HG02852 (cell line): ENCODE measurements around the gene FNDC3A.
"Not testable (repeated sequence)": the region's sequence is repeated elsewhere in the genome, so short reads cannot be mapped to it uniquely, and the experiment has no call there.

Experiments
- ATAC-seq: cut with Tn5 transposase; IDR thresholded peaks from one replicate; pipeline ENCODE4 v1.9.1; 2021; ENCODE audit warnings: mild to moderate bottlenecking, moderate library complexity; ENCODE audit not compliant: unreplicated experiment

Gene FNDC3A

GRCh38 chr13:48976576-48977285 lies 1.0 kb downstream of the FNDC3A start:
- peak; percentile 18 for ATAC-seq

GRCh38 chr13:48977286-48977625 lies 1.5 kb downstream of the FNDC3A start:
- no peak for ATAC-seq

- no peak for ATAC-seq
Observed at GRCh38 chr13:48977973-48978372, 2.3 kb downstream of the FNDC3A start.

DNA sequence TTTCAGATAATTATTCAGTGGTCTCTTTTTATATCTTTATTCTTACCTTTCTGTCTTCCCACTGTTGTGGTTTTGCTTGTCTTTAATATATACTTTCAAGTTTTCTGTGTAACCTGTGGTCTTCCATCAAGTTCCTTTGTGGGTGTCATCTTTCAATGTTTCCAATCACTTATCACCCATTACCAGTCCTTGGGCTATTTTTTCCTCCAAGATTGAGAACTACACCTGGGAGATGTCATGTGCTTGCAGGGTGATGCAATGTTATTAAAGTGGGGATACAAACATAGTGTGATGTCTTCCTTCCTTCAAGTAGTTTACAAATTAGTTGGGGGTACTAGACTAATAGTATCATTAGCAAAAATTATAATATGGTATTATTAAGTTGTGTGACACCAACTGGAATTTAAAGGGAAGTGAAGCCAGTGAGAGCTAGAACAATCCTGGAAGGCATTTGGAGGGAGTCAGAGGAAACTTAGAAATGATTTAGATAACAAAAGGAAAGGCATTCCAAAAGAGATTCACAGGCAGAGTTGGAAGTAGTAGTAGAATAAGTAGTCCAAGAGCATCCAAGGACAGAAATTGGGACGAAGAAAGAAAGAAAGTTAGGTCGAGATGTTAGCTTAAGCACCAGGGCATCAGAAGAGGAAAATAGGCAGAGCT lies 3.4 kb downstream of the FNDC3A start:
- no peak for ATAC-seq

- ATAC-seq, result peak; percentile 38
Observed at GRCh38 chr13:48979892-48980291, 4.2 kb downstream of the FNDC3A start.

DNA sequence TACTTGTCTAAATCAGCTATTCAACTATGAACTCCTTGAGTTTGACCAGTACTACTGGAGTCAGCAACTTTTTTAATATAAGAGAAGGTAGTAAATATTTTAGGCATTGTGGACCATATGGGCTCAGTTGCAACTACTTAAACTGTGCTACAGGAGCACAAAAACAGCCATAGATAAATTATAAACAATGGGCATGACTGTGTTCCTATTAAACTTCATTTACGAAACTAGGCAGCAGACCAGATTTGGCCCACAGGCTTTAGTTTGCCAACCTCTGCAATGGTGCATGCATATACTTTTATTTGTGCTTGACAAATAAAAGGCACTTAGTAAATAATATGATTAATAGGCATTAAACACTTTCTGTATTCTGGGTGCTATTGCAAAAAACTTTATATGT lies 7.6 kb downstream of the FNDC3A start:
- no peak for ATAC-seq

- no peak for ATAC-seq
Observed at GRCh38 chr13:48985756-48986155, 10.0 kb downstream of the FNDC3A start.

DNA sequence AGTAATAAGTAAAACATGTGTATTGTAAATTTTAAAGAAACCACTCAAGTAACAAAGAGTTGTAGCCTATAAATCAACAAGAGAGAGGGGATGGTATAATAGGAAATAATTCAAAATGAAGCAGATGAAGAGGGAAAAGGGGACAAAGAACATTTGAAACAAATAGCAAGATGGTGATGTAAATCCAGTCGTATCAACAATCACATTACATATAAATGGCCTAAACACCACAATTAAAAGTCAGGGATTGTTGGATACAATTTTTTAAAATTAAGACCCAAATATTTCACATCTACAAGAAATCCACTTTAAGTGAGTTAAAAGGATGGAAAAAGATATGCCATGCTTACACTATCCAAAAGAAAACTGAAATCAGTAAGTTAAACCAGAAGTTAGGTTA lies 15.2 kb downstream of the FNDC3A start:
- ATAC-seq, result no peak

DNA sequence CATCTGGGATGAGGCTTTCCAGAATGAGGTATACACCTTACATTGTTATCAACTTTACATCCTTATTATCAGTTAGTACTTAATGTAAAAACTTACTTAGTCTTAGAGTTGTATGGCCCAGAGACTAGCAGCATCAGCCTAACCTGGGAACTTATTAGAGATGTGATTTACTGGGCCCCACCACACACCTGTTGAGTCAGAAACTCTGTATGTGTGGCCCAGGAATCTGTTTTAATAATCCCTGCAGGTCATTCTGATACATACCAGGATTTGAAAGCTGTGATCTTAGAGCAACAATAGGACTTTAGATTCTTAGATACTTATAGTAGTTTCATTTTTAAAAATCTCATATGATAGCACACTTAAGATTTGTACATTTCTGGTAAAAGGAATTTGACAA lies 17.4 kb downstream of the FNDC3A start:
- ATAC-seq, result no peak

DNA sequence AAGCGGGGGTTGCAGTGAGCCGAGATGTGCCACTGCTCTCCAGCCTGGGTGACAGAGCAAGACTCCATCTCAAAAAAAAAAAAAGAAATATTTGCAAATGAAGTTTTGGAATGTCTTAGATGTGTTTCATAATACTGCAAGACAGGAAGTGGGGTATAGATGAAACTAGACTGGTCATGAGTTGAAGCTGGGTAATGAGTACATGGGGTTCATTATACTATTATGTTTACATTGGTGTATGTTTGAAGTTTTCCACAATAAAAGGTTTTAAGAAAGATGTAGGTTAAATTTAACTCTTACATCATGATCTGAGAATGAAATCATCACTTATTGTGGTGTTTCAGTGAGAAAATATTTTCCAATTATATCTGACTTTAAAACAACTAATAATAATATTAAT lies 19.0 kb downstream of the FNDC3A start:
- peak; percentile 84 for ATAC-seq

GRCh38 chr13:48998641-48999292 lies 23.1 kb downstream of the FNDC3A start:
- no peak for ATAC-seq

- ATAC-seq, result no peak
Observed at GRCh38 chr13:49000247-49000646, 24.5 kb downstream of the FNDC3A start.

GRCh38 chr13:49018986-49019635 lies 43.4 kb downstream of the FNDC3A start:
- ATAC-seq, result not testable (repeated sequence)

DNA sequence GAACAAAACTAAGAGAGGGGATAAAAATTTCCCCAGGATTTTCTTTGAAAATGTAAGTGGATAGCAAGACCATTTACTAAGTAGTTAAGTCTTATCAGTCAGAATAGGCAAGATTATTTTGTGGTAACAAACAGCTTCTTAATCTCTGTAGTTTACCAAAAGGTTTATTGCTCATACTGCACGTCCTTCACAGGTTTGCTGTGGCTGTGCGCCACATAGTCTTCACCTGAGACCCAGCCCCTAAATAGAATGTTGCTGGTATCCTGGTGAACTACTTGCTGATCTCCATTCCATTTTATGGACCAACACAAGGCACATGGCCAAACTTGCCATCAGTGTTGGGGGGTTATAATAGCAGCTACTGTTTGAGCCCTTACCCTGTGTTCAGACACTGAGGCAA lies 44.6 kb downstream of the FNDC3A start:
- ATAC-seq, result no peak

DNA sequence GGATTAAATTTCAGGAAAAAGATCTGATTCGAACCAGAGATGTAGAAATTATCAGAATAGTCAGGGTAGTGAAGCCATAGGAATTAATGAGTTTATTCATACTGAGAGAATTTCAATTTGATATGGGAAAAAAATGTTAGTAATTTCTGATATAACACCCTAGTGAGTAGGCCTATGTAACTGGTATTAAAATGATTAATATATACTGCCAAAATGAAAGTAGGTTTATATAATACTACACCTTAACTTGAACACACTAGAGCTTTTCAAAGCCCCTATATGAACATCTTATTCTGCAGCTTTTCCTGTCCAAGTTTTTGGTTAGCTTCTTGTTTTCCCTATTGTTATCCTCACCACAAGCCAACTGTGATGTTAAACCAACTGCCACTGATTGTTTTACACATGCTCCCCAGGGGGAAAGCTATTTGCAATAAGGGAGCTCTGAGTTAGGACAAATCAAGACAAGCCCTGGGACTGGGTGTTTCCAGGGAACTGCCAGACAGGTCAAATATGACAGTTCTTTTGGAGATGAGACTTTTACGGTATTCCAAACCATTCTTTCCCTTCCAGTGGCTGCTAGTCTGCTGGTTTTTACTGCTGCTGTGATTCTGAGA lies 45.3 kb downstream of the FNDC3A start:
- ATAC-seq, result no peak

DNA sequence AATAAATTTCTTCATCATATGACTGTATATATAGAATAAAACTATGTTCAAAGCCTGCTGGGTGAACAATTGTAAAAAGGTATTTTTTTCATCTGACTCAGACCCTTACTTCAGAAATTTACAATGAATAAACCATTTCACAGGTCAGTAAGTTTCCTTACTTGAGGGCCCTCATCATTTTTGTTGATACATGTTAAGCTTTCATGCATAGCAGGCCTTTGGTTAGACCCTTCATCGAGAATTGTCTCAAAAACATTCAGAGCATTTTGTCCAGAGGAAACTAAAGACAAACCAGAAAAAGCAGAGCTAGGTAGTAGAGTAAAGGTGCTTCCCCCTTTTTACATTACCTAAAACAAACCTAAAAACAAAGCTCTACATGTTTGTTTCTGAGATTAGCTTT lies 46.2 kb downstream of the FNDC3A start:
- ATAC-seq, result no peak

GRCh38 chr13:49022472-49023144 lies 46.9 kb downstream of the FNDC3A start:
- no peak for ATAC-seq

DNA sequence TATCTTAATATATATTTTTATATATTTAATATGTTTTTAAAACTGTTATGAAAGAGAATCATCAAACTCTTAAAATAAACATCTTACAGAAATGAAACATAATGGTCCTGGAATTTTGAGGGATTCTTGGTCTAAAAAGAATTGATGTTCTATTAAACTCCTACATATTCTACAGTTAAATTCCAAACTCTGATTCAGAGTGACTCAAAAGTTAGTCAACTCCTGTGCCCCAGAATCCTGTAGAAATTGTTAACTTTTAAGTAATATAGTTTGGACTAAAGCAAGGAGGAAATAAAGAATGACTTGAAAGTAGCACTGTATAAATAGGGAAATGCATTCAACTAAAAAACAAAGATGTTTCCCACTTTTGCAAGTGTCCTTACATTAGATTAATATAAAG lies 47.7 kb downstream of the FNDC3A start:
- ATAC-seq, result no peak

GRCh38 chr13:49026851-49027250 lies 51.1 kb downstream of the FNDC3A start:
- ATAC-seq, result no peak

DNA sequence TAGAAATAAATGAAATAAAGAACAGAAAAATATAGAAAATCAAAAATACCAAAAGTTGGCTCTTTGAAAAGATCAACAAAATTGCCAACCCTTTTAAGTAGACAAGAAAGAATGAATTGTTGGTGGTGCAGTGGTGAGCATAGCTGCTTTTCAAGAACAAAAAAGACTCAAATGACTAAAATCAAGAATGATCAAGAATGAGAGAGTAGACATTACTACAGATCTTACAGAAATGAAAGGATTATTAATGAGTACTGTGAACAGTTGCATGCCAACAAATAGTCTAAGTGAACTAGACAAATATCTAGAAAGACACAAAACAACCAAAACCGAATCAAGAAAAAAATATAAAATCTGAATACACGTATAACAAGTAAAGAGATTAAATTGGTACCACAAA lies 53.9 kb downstream of the FNDC3A start:
- no peak for ATAC-seq

GRCh38 chr13:49030213-49030612 lies 54.5 kb downstream of the FNDC3A start:
- no peak for ATAC-seq
